D341Med (cell line): ENCODE measurements around the gene SPATA31E1.
A peak's percentile ranks its signal among the peaks of the same experiment; 100 is the strongest.

Experiments used
- DNase-seq: peaks from one replicate; pipeline ENCODE4 v3.0.0; 2012; ENCODE audit warnings: low spot score

The SPATA31E1 gene

DNA sequence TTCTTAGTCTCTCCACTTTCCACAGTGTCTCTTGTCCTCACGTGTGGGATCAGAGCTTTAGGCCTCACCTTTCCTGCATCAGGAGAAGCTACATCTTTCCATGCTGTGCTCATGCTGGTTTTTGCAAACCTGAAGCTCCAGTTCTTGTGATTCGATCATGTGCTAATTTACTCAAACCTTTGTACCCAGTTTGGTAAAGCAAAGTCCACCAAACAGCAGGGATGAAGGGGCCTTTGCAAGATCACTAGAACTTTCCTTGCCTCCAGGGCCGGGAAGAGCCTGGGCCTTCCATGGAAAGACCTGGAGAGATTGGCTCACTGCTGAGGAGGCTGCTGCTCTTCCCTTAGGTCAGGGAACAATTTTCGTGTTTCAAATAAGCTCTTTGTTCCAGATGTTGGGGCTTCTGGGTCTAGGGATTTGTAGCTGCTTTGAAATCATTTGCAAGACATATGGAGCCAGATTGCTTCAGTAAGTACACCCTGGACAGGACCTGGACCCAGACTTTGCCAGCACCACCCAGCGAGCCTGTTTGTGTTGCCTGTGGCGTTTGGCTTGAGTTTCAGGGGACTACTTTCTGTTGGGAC lies 18.7 kb upstream of the SPATA31E1 start:
- no peak for DNase-seq

DNA sequence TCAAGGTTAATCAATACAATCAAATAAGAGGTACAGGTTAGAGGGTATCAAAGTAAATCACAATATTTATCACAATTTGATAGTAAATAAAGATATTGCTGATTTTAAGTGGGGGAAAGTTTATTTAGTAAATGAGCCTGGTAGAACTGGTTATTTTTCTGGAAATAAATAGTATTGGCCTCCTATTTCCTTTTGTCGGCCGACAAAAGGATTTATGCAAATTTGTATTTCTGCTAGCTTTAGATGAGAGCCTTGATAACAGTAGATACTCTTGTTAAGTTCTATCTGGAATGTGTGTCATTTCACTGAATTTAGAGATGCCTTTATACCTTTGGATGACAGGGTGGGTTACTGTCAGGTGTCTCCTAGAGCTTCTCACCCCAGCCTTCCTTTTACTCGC lies 17.8 kb upstream of the SPATA31E1 start:
- DNase-seq = no peak

DNA sequence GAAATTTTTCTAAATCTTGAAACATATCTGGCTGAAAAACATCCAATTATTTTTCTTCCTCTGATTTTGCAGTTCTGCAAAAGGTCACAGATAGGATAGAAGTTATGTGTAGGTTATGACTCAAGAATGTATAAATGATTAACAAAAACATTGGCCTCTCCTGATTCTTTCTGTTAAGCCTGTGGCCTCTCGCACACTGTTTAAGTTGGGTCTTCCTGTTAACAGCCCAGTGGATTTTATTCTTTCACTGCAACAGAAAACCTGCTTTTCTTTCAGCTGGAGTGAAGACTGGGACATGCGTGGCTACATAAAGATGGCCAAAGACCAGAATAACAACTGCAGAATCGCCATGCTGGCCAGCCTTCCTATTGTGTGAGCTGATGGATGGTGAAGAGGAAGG lies 17.1 kb upstream of the SPATA31E1 start:
- no peak for DNase-seq

DNA sequence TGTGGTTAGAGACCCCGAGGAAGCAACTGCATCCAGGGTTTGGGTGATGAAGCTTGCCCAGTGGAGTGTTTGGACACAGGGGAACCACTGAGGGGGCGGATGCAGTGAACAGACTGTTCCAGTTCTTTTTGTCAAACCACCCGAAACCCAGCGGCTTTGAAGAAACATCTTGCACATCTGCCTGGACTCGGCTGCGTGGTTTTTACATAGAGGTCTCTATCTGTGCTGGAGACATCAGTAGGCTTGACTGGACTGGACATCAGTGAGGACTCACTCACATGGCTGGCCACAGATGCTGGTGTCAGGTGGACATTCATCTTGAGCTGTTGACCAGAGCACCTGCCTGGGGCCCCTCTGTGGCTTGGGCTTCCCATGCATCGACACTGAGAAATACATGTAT lies 15.3 kb upstream of the SPATA31E1 start:
- no peak for DNase-seq

DNA sequence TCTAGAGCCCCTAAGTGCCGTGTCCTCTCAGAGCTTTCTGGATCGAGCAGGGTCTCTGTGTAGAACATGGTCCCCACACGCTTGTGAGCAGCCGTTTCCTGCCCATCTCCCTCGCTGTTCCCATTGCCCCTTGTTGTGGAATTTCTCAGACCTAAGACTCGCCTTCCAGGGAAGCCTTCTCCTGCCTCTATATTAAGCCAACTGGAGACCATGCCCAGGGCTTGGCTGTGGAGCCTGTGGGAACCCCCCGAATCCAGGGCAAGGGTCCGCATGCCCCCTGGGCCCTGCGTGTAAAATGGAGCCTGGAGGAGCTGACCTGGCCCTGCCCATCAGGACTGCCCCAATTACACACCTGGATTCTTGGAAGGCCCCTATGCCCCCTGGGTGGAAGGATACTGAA lies 14.5 kb upstream of the SPATA31E1 start:
- DNase-seq = no peak

DNA sequence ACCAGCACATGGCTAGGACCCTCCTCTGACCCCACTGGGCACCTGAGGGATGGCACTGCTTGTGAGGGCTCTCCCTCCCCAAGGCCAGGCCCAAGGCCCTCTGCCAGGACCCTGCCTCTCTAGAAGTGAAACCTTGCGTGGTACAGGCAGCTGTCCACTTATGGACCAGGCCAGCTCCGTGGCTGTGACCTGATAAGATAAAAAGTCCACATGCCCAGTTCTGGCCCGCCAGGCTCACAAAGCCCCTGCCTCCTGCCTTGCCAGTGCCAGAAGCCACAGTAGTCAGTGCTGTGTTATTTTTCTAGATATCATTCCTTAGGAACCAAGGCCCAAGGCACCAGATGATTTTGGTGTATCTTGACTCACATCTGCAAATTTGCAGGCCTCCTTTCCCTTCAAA lies 14.0 kb upstream of the SPATA31E1 start:
- DNase-seq = no peak

DNA sequence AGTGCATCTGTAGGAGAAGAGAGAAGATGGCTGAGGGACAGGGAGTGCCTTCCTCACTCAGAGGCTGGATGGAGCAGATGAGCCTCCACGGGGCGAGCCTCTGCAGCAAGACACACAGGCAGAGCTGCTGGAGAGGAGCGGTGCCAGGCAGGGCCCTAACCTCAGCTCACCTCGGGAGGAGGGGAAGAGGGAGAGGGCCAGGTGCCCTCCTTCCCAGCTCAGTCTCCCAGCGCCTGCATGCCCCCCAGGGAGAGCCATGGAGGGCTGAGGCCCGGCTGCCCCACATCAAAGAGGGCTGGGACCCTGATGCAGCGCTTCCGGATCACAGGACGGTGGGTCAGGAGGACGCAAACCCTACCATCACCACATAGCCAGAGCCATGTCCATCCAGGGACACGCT lies 13.6 kb upstream of the SPATA31E1 start:
- DNase-seq = no peak

DNA sequence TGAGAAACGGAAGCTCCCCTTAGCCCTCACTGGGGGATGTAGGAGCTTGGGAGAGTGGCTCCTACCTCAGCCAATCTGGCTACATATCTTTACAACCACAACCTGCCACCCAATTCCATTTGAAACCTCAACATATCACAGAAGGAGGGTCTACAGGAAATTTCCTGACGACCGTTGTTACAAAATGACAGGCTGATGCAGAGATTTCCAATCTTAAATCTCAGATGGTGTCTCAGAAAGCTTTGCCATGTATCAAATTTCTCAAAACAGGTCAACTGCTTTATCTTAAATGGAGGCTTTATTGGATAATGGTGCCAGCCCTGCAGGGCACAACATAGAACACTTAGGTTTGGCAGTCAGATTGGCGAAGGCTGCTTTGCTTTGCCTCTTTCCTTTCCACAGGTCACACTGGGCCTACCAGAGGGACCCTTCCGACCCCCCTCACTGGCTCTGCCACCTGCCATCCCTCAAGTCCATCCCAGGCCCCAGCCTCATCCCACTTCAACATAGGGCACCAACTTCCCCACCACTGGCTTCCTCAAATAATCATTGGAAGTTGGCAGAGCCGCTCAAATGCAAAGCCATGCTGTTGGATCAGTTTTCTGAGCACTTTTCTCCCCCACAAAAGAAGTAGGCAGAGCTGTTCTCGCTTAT lies 11.1 kb upstream of the SPATA31E1 start:
- no peak for DNase-seq

DNA sequence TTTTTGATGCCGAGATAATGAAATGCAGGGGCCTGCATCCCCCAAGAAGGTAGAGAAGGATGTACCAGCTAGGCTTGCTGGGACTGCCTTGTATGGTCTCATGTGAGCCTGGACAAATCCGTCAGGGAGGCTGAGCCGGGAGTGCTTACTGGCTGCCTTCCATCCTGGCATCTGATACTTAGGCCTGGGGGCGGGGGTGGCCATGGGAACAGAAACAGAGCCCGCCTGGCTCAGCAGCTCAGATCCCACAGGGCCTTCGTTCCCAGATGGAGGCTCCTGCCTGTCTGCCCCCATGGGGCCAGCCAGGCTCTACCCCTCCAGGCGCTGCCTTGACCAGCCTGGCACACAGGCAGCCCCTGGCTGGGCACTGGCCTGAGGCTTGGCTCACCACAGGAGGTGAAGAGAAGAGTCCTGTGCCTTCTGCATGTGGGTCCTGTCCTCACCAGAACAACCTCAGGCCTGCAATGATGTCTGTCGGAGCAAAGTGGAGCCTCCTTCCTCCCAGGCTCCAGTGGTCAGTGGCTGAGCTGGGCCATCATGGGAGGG lies 10.5 kb upstream of the SPATA31E1 start:
- DNase-seq = peak; percentile 65

DNA sequence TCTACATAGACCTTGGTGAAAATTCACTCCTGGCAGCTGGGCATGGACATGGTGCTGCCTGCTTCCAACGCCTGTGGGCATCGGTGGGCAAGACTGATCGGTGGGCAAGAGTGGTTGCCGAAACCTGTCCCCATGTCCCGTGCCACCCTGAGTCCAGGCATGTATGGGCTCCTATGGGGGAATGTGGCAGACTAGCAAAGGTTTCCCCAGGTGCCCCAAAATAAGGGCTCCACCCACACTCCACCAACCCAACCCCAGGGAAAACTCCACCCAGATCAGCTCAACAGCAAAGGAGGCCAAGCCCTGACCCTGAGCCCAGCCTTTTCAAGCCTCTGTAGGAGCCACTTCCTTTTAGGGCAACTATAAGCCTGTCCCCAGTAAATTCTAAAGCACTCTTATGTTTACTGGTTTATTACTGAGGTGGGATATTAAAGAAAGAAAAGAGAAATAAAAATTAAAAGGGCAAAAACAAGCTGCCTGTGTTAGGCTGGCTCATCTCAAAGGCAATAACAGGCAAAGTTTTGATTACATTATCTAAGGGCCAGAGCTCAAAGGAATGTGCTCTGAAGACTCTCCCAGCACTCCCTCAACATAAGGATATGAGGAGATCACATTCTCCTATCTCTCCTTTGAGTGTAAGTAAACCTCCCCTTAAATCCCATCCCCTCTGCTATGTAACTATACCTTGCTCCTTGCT lies 8.9 kb upstream of the SPATA31E1 start:
- no peak for DNase-seq

DNA sequence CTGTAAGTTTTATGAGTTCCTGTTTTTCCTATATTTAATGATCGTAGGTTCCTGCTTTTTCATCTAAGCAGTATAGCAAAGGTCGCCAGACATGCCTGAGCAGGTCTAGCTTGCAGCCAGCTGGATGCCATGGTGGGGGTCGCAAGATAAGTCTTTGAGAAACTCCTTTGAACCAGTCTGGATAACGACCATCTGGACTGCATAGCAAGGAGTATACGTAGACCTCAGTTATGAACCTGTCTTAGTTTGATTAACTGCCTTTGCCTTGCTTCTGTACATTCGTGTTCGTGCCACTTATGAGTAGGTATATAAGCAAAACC lies 8.4 kb upstream of the SPATA31E1 start:
- no peak for DNase-seq

DNA sequence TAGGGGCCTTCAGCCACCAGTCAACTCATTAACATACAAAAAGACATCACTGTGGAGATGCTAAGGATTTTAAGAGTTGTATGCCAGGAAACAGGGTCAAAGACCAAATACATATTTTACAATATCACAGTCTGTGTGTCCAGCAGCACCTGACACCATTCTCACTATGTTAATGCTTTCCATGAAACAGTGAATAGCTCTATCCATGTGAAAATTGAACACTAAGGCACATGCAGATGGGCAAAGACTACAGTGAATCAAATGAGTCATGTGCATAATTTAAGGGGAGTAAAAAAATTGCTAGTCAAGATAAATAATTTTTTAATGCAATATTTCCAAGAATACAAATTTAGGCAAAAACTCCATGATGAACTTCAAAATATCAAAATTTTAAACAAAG lies 7.6 kb upstream of the SPATA31E1 start:
- DNase-seq = no peak

DNA sequence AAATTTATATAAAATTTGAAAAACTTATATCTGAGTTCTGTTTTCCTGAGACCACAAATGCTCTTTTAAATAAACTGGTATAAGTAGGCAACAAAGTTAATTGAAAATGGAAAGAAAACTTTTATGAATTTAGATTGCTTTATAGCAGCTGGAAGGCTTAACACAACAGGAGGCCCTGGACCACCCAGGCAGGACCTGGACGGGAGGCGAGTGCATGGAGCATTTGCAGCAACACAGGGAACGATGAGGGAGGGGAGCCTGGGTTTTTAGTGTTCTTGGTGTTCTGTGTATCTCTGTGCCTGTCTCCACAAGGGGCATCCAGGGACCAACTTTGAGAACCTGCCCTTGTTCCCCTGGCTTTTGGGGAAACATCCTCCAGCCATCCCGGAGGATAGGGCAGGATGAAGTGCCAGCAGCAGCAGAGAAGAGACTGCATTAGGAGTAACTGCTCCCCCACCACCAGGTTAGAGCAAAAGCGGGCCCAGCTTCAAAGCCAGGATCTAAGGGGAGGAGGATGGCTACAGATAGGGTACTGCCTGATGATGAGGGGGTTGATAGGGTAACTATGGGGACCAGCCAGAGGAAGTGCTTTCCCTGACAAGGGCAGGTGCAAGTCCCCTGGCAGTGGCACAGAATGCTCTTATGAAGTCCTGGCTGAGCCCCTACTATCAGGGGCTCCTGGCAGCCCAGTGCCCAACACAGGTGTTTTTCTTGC lies 6.7 kb upstream of the SPATA31E1 start:
- DNase-seq = no peak

DNA sequence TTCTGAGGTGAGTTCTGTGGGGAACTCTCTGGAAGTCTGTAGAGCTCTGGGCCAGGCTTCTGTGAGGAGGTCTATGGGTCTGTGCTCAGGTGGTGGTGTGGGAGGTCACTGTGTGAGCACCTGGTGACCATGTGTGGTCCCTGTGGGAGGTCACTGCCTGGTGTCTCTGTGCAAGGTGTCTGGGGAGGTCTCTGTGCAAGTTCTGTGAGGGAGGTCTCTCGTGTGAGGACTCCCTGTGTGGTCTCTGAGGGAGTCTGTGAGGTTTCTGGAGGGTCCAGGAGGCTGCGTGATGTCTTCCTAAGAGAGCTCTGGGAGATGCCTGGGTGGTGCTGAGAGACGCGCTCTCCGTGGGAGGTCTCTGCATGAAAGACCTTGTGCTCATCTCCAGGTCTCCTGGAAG lies 6.0 kb upstream of the SPATA31E1 start:
- DNase-seq = no peak

DNA sequence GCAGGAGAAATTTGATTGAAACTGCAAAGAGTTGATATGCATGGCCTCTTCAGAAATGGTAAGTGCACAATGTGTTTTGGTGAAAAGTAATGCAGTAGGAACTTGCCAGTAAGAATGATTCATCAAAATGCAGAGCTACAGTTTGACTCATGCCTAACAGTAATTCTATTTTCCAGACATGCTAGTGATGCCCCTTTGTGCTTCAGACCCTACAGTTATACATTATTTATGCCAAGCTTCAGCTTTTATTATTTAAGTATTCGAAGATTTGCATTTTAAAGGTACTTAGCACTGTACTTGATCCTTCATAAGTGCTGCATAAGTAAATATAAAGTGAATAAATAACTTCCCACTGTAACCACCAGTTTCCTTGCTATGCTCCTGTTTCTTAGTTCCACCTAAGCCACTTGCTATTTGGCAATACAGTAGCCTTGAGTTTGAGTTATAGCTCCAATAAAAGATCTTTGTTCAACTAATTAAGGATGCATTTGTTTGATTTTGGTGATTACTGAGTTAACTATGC lies 3.6 kb upstream of the SPATA31E1 start:
- DNase-seq = no peak

DNA sequence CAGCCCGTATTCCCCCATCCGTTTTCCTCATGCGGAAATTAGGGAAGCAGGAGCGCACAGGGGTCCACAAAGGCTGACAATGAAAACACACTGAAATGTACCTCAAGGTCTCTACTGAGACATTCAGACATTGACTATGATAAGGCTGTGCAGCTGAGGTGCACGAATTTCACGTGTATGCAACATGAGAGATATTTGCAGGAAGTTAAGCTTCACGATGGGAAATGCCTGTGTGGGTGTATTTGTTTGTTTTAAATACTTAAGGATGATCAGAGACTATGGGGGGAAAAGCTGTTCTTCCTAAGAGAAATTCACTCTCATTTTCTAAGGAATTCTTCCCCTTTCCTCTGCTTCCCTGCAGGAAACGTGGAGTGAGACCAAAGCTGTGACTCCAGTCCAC lies 2.6 kb upstream of the SPATA31E1 start:
- DNase-seq = no peak

DNA sequence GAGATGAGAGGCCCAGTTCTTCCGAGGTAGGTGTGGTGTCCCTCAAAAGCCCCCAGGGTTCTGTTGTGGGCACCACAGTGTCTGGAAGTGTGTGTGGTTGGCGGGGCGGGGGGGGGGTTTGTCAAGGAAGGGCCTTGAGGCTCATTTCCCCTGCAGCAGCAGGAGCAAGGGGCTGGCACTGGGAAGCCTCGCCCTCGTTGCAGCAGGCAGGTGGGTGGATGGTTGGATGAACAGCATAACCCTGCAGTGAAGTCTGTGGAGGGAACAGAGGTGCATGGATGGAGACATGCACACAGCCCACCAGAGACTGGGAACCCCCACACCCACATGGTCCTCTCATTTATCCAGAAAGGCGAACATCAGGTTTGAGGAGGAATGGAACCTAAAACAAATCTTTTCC lies 2.0 kb upstream of the SPATA31E1 start:
- DNase-seq = no peak

DNA sequence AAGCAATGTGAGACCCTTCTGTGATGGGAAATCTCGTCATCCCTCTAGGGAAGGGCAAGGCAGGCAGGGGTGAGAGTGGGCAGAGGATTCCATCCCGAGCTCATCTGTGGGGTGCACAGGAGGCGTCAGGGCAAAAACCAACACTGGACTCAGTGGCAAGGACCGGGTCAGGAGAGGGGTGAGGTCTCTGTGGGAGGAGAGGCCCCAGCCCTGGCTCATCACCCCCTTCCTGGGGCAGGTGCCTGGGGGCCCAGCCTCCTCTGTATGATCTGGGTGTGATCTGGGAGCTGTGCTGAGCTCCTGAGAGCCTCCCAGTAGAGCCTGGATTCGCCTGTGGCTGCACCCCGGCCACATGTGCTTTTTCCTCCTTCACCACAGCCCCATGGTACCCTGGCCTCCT lies 597 bp downstream of the SPATA31E1 start:
- DNase-seq = no peak

DNA sequence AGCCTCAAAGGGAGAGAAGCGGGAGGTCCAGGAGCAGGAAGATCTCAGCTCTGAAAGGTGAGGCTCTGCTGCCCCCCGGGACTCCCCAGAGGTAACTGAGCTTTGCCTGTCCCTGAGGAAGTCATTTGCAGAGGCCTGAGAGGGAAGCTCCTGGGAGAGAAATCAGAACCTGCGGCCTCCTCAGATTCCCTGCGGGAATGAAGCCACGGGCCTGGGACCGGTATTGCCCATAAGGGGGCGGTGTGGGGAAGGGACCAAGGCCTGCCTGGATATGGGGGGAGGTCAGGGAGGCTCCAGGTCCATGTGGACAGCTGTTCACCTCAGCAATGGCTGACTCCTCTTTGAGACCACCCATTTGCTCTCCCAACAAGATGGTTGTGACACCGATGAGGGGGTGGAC lies 1.3 kb downstream of the SPATA31E1 start:
- DNase-seq = no peak

DNA sequence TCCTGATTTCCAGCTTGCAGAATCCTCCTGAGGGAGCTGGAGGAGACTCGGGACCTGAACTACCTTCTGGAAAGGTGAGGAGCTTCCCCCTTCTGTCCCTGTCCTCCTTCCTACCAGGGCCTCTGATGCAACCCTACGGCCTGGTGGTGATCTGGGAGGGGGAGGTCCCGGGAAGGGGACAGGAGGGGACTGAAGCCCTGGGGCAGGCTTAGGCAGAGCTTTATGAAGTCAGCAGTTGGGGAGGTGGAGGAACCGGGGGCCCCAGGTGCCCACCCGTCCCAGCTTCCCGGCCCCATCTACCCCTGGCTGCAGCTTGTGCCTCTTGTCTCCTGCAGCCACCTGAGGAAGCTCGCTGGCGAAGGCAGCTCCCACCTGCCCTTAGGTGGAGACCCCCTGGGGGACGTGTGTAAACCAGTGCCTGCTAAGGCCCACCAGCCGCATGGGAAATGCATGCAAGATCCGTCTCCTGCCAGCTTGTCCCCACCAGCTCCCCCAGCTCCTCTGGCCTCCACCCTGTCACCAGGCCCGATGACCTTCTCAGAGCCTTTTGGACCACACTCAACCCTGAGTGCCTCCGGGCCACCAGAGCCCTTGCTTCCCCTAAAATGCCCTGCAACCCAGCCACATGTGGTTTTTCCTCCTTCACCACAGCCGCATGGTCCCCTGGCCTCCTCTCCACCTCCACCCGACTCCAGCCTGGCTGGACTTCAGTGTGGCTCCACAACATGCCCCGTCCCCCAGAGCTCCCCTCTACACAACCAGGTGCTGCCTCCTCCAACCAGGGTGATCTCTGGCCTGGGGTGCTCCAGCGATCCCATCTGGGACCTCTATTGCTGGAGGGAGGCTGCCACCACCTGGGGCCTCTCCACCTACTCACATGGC lies 2.1 kb downstream of the SPATA31E1 start:
- no peak for DNase-seq

DNA sequence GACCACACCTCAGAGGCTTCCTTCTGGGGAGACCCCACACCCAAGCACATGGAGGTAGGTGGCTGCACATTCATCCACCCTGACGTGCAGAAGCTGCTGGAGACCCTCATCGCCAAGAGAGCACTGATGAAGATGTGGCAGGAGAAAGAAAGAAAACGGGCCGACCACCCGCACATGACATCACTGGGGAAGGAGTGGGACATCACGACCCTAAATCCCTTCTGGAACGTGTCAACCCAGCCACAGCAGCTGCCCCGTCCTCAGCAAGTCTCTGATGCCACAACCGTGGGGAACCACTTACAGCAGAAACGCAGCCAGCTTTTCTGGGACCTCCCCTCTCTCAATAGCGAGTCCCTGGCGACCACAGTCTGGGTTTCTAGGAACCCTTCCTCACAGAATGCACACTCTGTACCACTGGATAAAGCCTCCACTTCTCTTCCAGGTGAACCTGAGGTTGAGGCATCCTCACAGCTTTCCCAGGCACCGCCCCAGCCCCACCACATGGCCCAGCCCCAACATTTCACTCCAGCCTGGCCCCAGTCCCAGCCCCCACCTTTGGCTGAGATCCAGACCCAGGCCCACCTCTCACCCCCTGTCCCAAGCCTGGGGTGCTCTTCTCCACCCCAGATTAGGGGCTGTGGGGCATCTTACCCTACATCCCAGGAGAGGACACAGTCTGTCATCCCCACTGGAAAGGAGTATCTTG lies 3.0 kb downstream of the SPATA31E1 start:
- DNase-seq = no peak
